IPS-18a (cell line): Measurements from ENCODE around the gene SESN1.
"Not testable (repeated sequence)": the region's sequence is repeated elsewhere in the genome, so short reads cannot be mapped to it uniquely, and the experiment has no call there.

Experiments used
- H3K27ac ChIP-seq: one replicate; pipeline ENCODE4 v1.5.1; 2013; ENCODE audit warnings: low read length
- H3K27me3 ChIP-seq: one replicate; pipeline ENCODE4 v1.6.1; 2013; ENCODE audit warnings: mild to moderate bottlenecking, low read length; ENCODE audit not compliant: control insufficient read depth, insufficient read depth
- H3K36me3 ChIP-seq: one replicate; pipeline ENCODE4 v1.6.1; 2013; ENCODE audit warnings: low read depth, low read length; ENCODE audit not compliant: control insufficient read depth
- H3K4me1 ChIP-seq: one replicate; pipeline ENCODE4 v1.6.1; 2013; ENCODE audit warnings: low read depth, low read length; ENCODE audit not compliant: control insufficient read depth
- H3K4me3 ChIP-seq: one replicate; pipeline ENCODE4 v1.5.1; 2013; ENCODE audit warnings: low read length
- H3K9ac ChIP-seq: one replicate; pipeline ENCODE4 v1.6.1; 2013; ENCODE audit warnings: mild to moderate bottlenecking, low read length, moderate library complexity
- H3K9me3 ChIP-seq: one replicate; pipeline ENCODE4 v1.6.1; 2013; ENCODE audit warnings: low read depth, low read length; ENCODE audit not compliant: control insufficient read depth

SESN1 gene

DNA sequence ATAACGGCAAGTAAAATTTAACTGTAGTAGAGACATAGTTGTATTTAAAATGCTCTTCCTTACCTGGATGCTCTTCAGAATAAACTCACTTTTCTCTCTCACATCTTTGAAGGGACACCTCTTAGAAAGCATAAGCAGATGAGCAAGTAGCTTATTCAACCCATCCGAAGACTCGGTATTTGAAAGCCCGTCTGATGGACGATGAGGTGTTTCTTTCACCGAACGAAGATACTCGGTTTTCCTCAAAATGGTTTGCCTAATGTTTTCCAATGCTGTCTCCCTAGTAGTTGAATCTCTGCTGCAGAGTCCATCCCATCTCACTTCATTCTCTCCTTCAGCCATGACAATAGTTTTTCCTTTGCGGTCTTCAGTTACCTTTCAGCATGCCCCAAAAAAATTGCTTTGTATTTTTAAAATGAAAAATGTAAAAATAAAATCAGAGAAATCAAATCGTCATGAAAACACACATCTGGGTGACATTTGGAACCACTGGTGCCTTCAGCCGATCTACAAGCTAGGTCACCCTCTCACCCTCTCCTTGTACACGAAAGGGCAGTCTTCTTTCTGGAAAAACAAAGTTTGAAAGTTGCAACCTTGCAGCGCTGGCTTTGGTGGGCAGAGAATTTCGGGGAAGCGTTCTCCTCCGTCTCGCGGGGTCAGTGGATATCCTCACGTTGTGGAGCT, 772 bp downstream of the SESN1 start:
- no peaks in the 10 kb centered on the region for H3K9me3 ChIP-seq
- peak overlapping the region; percentile 77 for H3K4me3 ChIP-seq
- no peaks in the 10 kb centered on the region for H3K36me3 ChIP-seq
- H3K9ac ChIP-seq: peak overlapping the region; percentile 57
- no peaks in the 10 kb centered on the region for H3K27me3 ChIP-seq
- H3K27ac ChIP-seq: no peak overlapping the region
- peaks cover 8% of the 10 kb centered on the region for H3K4me1 ChIP-seq

DNA sequence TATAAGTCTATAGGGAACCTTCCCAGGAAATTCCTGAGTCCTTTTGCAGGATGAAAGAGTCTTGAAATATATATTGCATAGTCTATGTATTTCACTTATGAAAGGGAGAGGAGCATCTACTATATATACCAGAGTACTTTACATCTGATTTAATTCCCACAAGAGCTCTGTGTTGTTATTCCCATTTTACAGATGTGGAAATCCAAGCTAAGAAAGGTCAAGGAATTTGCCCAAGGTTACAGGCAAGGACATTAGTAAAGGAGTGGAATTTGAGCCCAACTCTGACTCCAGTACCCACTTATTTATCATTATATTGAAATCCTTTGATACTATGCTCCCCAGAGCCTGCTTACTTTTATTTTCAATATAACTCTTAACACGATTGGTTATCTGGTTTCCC, 2.6 kb downstream of the SESN1 start:
- Histone ChIP-seq H3K27ac (no peak overlapping the region), H3K36me3 (no peaks in the 10 kb centered on the region), H3K9me3 (no peaks in the 10 kb centered on the region), H3K4me1 (peaks cover 9% of the 10 kb centered on the region), H3K27me3 (no peaks in the 10 kb centered on the region), H3K4me3 (peak overlapping the region; percentile 77), H3K9ac (no peak overlapping the region)

- Histone ChIP-seq H3K4me3 (no peak overlapping the region), H3K27me3 (no peaks in the 10 kb centered on the region), H3K27ac (no peak overlapping the region), H3K4me1 (peaks cover 9% of the 10 kb centered on the region), H3K36me3 (no peaks in the 10 kb centered on the region), H3K9ac (no peak overlapping the region), H3K9me3 (no peaks in the 10 kb centered on the region)
Measured at GRCh38 chr6:109091314-109092024, 3.2 kb downstream of the SESN1 start.

DNA sequence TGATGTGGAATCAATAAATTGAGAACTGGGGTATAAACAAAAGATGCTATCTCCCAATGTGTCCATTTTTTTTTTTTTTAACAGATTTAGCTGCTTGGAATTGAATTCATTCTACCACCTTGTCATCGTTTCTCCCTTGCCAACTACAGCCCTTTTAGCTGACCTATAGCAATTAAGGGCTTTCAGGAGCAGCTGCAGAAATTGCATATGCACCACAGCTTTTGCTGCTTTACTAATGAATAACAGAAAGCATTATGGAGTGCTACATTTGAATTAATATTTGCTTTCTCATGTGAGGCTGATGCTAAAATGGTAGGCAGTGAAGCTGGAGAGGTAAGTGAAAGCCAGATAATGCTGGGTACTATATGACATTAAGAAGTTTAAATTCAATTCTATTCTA, 5.7 kb downstream of the SESN1 start:
- Histone ChIP-seq H3K27me3 (no peaks in the 10 kb centered on the region), H3K9me3 (no peaks in the 10 kb centered on the region), H3K36me3 (no peaks in the 10 kb centered on the region), H3K4me3 (no peak overlapping the region), H3K4me1 (peaks cover 6% of the 10 kb centered on the region), H3K27ac (no peak overlapping the region), H3K9ac (no peak overlapping the region)

DNA sequence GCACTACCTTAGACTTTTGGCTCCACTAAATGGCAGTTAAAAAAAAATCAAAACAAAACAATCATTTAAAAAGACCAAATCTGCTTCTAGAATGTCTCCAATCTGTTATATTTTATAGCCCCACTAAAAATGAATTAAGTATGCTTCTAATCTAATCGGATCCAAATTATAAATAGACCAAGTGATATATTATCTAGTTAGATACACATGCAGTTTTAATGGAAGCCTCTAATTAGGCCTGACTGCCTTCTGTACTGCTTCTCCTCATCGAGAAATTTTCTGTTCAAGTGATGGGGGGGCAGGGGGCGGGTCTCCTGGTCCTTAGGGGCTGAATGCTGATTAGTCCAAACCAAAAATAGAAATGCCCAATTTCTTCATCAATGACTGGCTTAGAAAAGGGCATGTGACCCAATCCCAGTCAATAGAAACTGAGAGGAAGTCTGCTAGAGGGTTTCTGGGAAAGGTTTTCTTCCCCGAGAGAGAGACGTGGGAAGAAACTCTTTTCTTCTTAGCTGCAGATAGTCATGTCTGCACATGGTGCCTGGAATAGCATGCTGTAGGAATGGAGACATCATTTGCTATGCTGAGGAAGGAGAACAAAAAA, 6.9 kb downstream of the SESN1 start:
- H3K9me3 ChIP-seq: no peaks in the 10 kb centered on the region
- peaks cover 6% of the 10 kb centered on the region for H3K4me1 ChIP-seq
- no peak overlapping the region for H3K27ac ChIP-seq
- no peaks in the 10 kb centered on the region for H3K27me3 ChIP-seq
- H3K36me3 ChIP-seq: no peaks in the 10 kb centered on the region
- H3K9ac ChIP-seq: no peak overlapping the region
- no peak overlapping the region for H3K4me3 ChIP-seq

DNA sequence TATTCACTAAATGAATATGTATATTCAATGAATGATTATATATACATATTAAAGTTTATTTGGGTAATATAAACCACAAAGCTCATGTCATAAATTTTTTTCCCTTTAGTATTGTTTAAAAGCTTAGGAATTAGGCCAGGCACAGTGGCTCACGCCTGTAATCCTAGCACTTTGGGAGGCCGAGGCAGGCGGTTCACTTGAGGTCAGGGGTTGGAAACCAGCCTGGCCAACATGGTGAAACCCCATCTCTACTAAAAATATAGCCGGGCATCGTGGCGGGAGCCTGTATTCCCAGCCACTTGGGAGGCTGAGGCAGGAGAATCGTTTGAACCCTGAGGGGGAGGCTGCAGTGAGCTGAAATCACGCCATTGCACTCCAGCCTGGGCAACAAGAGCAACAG, 10.5 kb downstream of the SESN1 start:
- H3K4me3 ChIP-seq, H3K9ac ChIP-seq, H3K9me3 ChIP-seq, H3K27me3 ChIP-seq, H3K4me1 ChIP-seq, H3K27ac ChIP-seq, H3K36me3 ChIP-seq: not testable (repeated sequence)

- Histone ChIP-seq H3K4me1 (no peaks in the 10 kb centered on the region), H3K27ac (no peak overlapping the region), H3K9me3 (no peaks in the 10 kb centered on the region), H3K4me3 (no peak overlapping the region), H3K27me3 (no peaks in the 10 kb centered on the region), H3K36me3 (no peaks in the 10 kb centered on the region), H3K9ac (no peak overlapping the region)
Measured at GRCh38 chr6:109083657-109084056, 11.0 kb downstream of the SESN1 start.

GRCh38 chr6:109082188-109082577, 12.5 kb downstream of the SESN1 start:
- no peaks in the 10 kb centered on the region for H3K27me3 ChIP-seq

DNA sequence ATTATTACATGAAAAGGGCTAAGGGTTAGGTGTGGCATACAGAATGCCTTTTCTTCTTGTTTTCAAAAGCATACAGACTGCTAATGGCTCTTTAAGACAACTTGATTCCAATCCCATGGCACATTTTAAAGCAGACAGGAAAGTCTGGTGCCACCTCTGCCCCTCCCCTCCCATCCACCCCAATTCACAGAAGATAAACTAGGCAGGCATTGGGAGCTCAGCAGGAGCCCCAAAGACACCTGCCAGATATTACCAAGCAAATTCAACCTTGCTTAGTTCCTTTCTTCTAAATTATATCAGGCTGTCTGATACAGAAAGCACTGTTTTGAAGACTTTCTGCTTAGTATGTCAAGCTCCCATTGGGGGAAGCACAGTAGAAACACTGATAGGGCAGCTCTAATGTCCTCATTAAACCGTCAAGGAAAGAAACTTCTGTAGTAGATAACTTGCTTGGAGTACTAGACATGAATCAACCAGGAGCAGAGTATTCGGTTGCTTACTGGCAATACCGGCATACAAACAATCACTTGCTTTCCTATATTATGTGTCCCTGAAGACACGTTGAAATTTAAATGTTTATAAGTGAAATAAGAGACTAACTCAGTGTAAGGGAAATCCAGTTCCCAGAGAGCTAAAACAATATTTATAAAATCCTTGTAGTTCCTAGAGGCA, 13.0 kb downstream of the SESN1 start:
- no peak overlapping the region for H3K27ac ChIP-seq

More at GRCh38 chr6:109082188-109082577, 12.5 kb downstream of the SESN1 start:
- no peaks in the 10 kb centered on the region for H3K9me3 ChIP-seq
- no peaks in the 10 kb centered on the region for H3K4me1 ChIP-seq
- no peak overlapping the region for H3K9ac ChIP-seq
- H3K36me3 ChIP-seq: no peaks in the 10 kb centered on the region
- H3K4me3 ChIP-seq: no peak overlapping the region
- H3K27ac ChIP-seq: no peak overlapping the region

GRCh38 chr6:109081026-109081425, 13.6 kb downstream of the SESN1 start:
- H3K9me3 ChIP-seq: no peaks in the 10 kb centered on the region
- H3K4me1 ChIP-seq: no peaks in the 10 kb centered on the region
- no peaks in the 10 kb centered on the region for H3K27me3 ChIP-seq
- no peak overlapping the region for H3K27ac ChIP-seq
- H3K36me3 ChIP-seq: no peaks in the 10 kb centered on the region
- H3K9ac ChIP-seq: no peak overlapping the region
- H3K4me3 ChIP-seq: no peak overlapping the region

More for the DNA sequence above, 13.0 kb downstream of the SESN1 start:
- Histone ChIP-seq H3K27me3 (no peaks in the 10 kb centered on the region), H3K4me3 (no peak overlapping the region), H3K4me1 (no peaks in the 10 kb centered on the region), H3K36me3 (no peaks in the 10 kb centered on the region), H3K9me3 (no peaks in the 10 kb centered on the region), H3K9ac (no peak overlapping the region)

- no peaks in the 10 kb centered on the region for H3K4me1 ChIP-seq
- no peaks in the 10 kb centered on the region for H3K9me3 ChIP-seq
- H3K9ac ChIP-seq: no peak overlapping the region
- no peaks in the 10 kb centered on the region for H3K36me3 ChIP-seq
- no peak overlapping the region for H3K4me3 ChIP-seq
- no peaks in the 10 kb centered on the region for H3K27me3 ChIP-seq
- no peak overlapping the region for H3K27ac ChIP-seq
Measured at GRCh38 chr6:109079981-109080380, 14.7 kb downstream of the SESN1 start.
